Activated CD4-positive, alpha-beta T cell treated with anti-CD3 and anti-CD28 coated beads, Interleukin-2, amount 10 ng/mL, durations not matched to agents 7 days and 5 days (primary cell): ENCODE results near the gene CACNA1E. TPM values are rescaled to one million over a fixed set of nuclear protein-coding genes. Genes with fewer than 3 reads are reported as not detected.

Source experiments
- CTCF ChIA-PET: fragments of 350-600 bp; sonication (Branson Sonifier 250); formaldehyde crosslinking; loops from one replicate; lab custom pipeline; 2021; ENCODE audit warnings: antibody characterized with exemption; lab: Charles Lee
- POLR2A ChIA-PET: fragments of 350-600 bp; sonication (Branson Sonifier 250); formaldehyde crosslinking; loops from one replicate; lab custom pipeline; 2021; ENCODE audit warnings: antibody characterized with exemption; lab: Charles Lee
- DNase-seq: peaks from one replicate; pipeline ENCODE4 v3.0.0-alpha.2; 2020
- H3K27ac Mint-ChIP-seq: one replicate; pipeline ENCODE4 v1.8.0; 2021; ENCODE audit warnings: mild to moderate bottlenecking, moderate library complexity, mixed read lengths
- H3K27me3 Mint-ChIP-seq: one replicate; pipeline ENCODE4 v1.8.0; 2021; ENCODE audit warnings: mixed read lengths
- H3K36me3 Mint-ChIP-seq: one replicate; pipeline ENCODE4 v1.8.0; 2021; ENCODE audit warnings: low read depth, mixed read lengths
- H3K4me1 Mint-ChIP-seq: one replicate; pipeline ENCODE4 v1.8.0; 2021; ENCODE audit warnings: mixed read lengths
- H3K4me3 Mint-ChIP-seq: one replicate; pipeline ENCODE4 v1.8.0; 2021; ENCODE audit warnings: mild to moderate bottlenecking, moderate library complexity, mixed read lengths
- H3K9me3 Mint-ChIP-seq: one replicate; pipeline ENCODE4 v1.8.0; 2021; ENCODE audit warnings: mixed read lengths
- total RNA-seq, 2 experiments: library from RNA; stranded (reverse); gene quantifications; one replicate each; pipeline ENCODE4 v1.2.3, GENCODE V29; 2021

The CACNA1E gene
- total RNA-seq, 2 experiments from 2014 or later = not detected

GRCh38 chr1:181577475-181577874 lies 94.2 kb downstream of the CACNA1E start:
- H3K4me1 Mint-ChIP-seq = no peaks in the 10 kb centered on the region
- ChIA-PET CTCF (no interaction called here), POLR2A (no interaction called here)
- H3K27me3 Mint-ChIP-seq = no peaks in the 10 kb centered on the region
- DNase-seq = no peak
- no peak overlapping the region for H3K27ac Mint-ChIP-seq
- no peak overlapping the region for H3K4me3 Mint-ChIP-seq
- H3K9me3 Mint-ChIP-seq = no peaks in the 10 kb centered on the region
- H3K36me3 Mint-ChIP-seq = no peaks in the 10 kb centered on the region

- Mint-ChIP-seq H3K27ac (no peak overlapping the region), H3K4me3 (no peak overlapping the region), H3K27me3 (no peaks in the 10 kb centered on the region), H3K9me3 (no peaks in the 10 kb centered on the region), H3K36me3 (no peaks in the 10 kb centered on the region), H3K4me1 (no peaks in the 10 kb centered on the region)
- DNase-seq = no peak
- ChIA-PET POLR2A (no interaction called here), CTCF (no interaction called here)
Observed at GRCh38 chr1:181583598-181583997, 100.3 kb downstream of the CACNA1E start.

- Mint-ChIP-seq H3K27me3 (peaks cover 13% of the 10 kb centered on the region), H3K4me1 (no peaks in the 10 kb centered on the region), H3K36me3 (no peaks in the 10 kb centered on the region), H3K27ac (no peak overlapping the region), H3K9me3 (no peaks in the 10 kb centered on the region), H3K4me3 (no peak overlapping the region)
- CTCF ChIA-PET = interaction anchor here (0.5 kb wide), 1 partner anchor 981 kb away, joined by 3 read pairs; no protein-coding TSS in a partner anchor
- POLR2A ChIA-PET = no interaction called here
- DNase-seq = no peak
Observed at GRCh38 chr1:181587870-181588438, 104.6 kb downstream of the CACNA1E start.

GRCh38 chr1:181588631-181589030 lies 105.3 kb downstream of the CACNA1E start:
- H3K9me3 Mint-ChIP-seq = no peaks in the 10 kb centered on the region
- CTCF ChIA-PET = no interaction called here
- DNase-seq = no peak
- H3K4me3 Mint-ChIP-seq = no peak overlapping the region
- H3K27ac Mint-ChIP-seq = no peak overlapping the region
- no peaks in the 10 kb centered on the region for H3K36me3 Mint-ChIP-seq
- no peaks in the 10 kb centered on the region for H3K4me1 Mint-ChIP-seq
- POLR2A ChIA-PET = no interaction called here
- H3K27me3 Mint-ChIP-seq = peaks cover 16% of the 10 kb centered on the region

GRCh38 chr1:181592255-181592859 lies 109.0 kb downstream of the CACNA1E start:
- no peak overlapping the region for H3K27ac Mint-ChIP-seq
- H3K27me3 Mint-ChIP-seq = peaks cover 16% of the 10 kb centered on the region
- no peaks in the 10 kb centered on the region for H3K9me3 Mint-ChIP-seq
- no peak for DNase-seq
- H3K4me3 Mint-ChIP-seq = no peak overlapping the region
- ChIA-PET POLR2A (no interaction called here), CTCF (no interaction called here)
- H3K4me1 Mint-ChIP-seq = no peaks in the 10 kb centered on the region
- no peaks in the 10 kb centered on the region for H3K36me3 Mint-ChIP-seq

GRCh38 chr1:181593042-181593441 lies 109.7 kb downstream of the CACNA1E start:
- DNase-seq = no peak
- Mint-ChIP-seq H3K9me3 (no peaks in the 10 kb centered on the region), H3K4me3 (no peak overlapping the region), H3K4me1 (no peaks in the 10 kb centered on the region), H3K27me3 (peaks cover 16% of the 10 kb centered on the region), H3K27ac (no peak overlapping the region), H3K36me3 (no peaks in the 10 kb centered on the region)
- ChIA-PET POLR2A (no interaction called here), CTCF (no interaction called here)

- H3K36me3 Mint-ChIP-seq = no peaks in the 10 kb centered on the region
- H3K27ac Mint-ChIP-seq = no peak overlapping the region
- peaks cover 16% of the 10 kb centered on the region for H3K27me3 Mint-ChIP-seq
- no peak for DNase-seq
- no peaks in the 10 kb centered on the region for H3K4me1 Mint-ChIP-seq
- CTCF ChIA-PET = no interaction called here
- H3K4me3 Mint-ChIP-seq = no peak overlapping the region
- H3K9me3 Mint-ChIP-seq = no peaks in the 10 kb centered on the region
- POLR2A ChIA-PET = no interaction called here
Observed at GRCh38 chr1:181594553-181594952, 111.2 kb downstream of the CACNA1E start.

- ChIA-PET CTCF (no interaction called here), POLR2A (no interaction called here)
- Mint-ChIP-seq H3K36me3 (no peaks in the 10 kb centered on the region), H3K27me3 (peaks cover 16% of the 10 kb centered on the region), H3K27ac (no peak overlapping the region), H3K4me3 (no peak overlapping the region), H3K9me3 (no peaks in the 10 kb centered on the region), H3K4me1 (no peaks in the 10 kb centered on the region)
- DNase-seq = no peak
Observed at GRCh38 chr1:181595234-181595633, 111.9 kb downstream of the CACNA1E start.

- H3K36me3 Mint-ChIP-seq = no peaks in the 10 kb centered on the region
- no peak for DNase-seq
- no peaks in the 10 kb centered on the region for H3K4me1 Mint-ChIP-seq
- H3K9me3 Mint-ChIP-seq = no peaks in the 10 kb centered on the region
- no peak overlapping the region for H3K4me3 Mint-ChIP-seq
- ChIA-PET CTCF (no interaction called here), POLR2A (no interaction called here)
- no peak overlapping the region for H3K27ac Mint-ChIP-seq
- no peaks in the 10 kb centered on the region for H3K27me3 Mint-ChIP-seq
Observed at GRCh38 chr1:181601186-181601950, 118.1 kb downstream of the CACNA1E start.

- POLR2A ChIA-PET = no interaction called here
- Mint-ChIP-seq H3K27ac (no peak overlapping the region), H3K36me3 (no peaks in the 10 kb centered on the region), H3K4me3 (no peak overlapping the region), H3K27me3 (no peaks in the 10 kb centered on the region), H3K9me3 (no peaks in the 10 kb centered on the region), H3K4me1 (no peaks in the 10 kb centered on the region)
- no peak for DNase-seq
- CTCF ChIA-PET = no interaction called here
Observed at GRCh38 chr1:181603735-181604410, 120.6 kb downstream of the CACNA1E start.

GRCh38 chr1:181604482-181605249 lies 121.3 kb downstream of the CACNA1E start:
- H3K36me3 Mint-ChIP-seq = no peaks in the 10 kb centered on the region
- POLR2A ChIA-PET = no interaction called here
- no peaks in the 10 kb centered on the region for H3K27me3 Mint-ChIP-seq
- H3K4me1 Mint-ChIP-seq = no peaks in the 10 kb centered on the region
- CTCF ChIA-PET = no interaction called here
- no peak overlapping the region for H3K27ac Mint-ChIP-seq
- no peaks in the 10 kb centered on the region for H3K9me3 Mint-ChIP-seq
- no peak overlapping the region for H3K4me3 Mint-ChIP-seq
- no peak for DNase-seq

- no peak overlapping the region for H3K4me3 Mint-ChIP-seq
- DNase-seq = no peak
Observed at GRCh38 chr1:181607524-181607923, 124.2 kb downstream of the CACNA1E start.

More at GRCh38 chr1:181607524-181607923, 124.2 kb downstream of the CACNA1E start:
- Mint-ChIP-seq H3K36me3 (no peaks in the 10 kb centered on the region), H3K4me1 (no peaks in the 10 kb centered on the region), H3K27ac (no peak overlapping the region), H3K27me3 (no peaks in the 10 kb centered on the region), H3K9me3 (no peaks in the 10 kb centered on the region)
- CTCF ChIA-PET = interaction anchor here (0.5 kb wide), 1 partner anchor 227 kb away, joined by 3 read pairs; no protein-coding TSS in a partner anchor
- POLR2A ChIA-PET = no interaction called here
